GM19463 (cell line): ENCODE results near the gene LRP1.

ENCODE experiments used
- ATAC-seq: cut with Tn5 transposase; IDR thresholded peaks from one replicate; pipeline ENCODE4 v1.9.1; 2021; ENCODE audit warnings: mild to moderate bottlenecking, moderate library complexity; ENCODE audit not compliant: unreplicated experiment

Gene LRP1

DNA sequence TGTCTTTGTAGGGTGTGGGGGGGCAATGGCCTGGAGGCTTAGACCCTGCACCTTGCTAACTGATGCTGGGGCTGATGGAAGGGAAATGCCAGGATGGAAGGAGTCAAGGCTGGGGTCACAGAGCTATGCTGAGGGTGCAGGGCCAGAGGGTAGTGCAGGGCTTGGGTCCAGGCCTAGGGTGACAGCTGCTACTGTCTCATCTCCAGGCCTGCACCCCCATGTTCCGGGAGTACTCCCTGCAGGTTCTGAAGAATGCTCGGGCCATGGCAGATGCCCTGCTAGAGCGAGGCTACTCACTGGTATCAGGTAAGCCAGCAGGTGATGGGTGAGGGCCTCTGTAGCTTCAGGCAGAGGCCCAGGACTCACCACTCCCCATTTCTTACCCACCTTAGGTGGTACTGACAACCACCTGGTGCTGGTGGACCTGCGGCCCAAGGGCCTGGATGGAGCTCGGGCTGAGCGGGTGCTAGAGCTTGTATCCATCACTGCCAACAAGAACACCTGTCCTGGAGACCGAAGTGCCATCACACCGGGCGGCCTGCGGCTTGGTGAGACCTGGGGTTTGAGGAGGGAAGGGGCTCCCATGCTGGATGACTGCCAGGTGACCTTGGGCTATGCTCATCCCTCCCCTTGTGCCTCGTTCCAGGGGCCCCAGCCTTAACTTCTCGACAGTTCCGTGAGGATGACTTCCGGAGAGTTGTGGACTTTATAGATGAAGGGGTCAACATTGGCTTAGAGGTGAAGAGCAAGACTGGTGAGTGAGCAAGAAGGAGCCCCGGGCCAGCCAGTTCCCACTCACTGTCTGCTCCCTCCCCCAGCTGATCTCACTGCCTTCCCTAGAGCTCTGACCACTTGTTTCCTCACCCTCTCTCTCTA lies 105.3 kb downstream of the LRP1 start:
- no peak for ATAC-seq

- ATAC-seq: no peak
Observed at GRCh38 chr12:57234233-57234570, 105.9 kb downstream of the LRP1 start.

DNA sequence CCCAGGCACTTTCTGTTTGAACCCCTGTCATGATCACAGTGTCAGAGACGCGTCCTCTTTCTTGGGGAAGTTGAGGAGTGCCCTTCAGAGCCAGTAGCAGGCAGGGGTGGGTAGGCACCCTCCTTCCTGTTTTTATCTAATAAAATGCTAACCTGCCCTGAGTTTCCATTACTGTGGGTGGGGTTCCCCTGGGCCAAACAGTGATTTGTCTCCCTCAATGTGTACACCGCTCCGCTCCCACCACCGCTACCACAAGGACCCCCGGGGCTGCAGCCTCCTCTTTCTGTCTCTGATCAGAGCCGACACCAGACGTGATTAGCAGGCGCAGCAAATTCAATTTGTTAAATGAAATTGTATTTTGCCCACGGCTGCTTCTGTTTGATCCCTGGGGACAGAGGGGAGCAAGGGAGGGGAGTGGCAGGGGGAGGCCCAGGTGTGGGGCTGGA lies 106.3 kb downstream of the LRP1 start:
- ATAC-seq: no peak

GRCh38 chr12:57235017-57235727 lies 106.9 kb downstream of the LRP1 start:
- no peak for ATAC-seq

DNA sequence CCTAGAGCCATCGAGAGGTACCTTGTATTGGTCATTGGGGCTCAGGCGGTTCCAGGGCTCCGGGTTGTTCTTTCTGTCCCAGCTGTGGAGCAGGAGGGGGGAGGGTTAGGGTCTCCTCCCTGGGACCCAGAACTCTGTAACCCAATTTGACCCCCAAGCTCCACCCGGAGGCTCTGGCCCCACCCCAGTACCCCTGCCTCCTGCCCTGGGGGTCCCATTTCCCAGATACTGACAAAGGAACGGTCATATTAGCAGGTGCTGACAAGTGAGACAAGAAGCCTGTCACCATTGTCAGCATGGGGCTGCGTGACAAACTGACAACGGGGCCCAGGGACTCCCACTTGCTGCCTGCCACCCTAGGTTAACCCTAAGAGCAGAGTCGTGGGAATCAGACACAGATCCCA lies 107.4 kb downstream of the LRP1 start:
- ATAC-seq: no peak

GRCh38 chr12:57236201-57236924 lies 108.1 kb downstream of the LRP1 start:
- ATAC-seq: no peak

GRCh38 chr12:57236925-57237595 lies 108.8 kb downstream of the LRP1 start:
- no peak for ATAC-seq

- ATAC-seq: no peak
Observed at GRCh38 chr12:57237596-57237931, 109.3 kb downstream of the LRP1 start.

DNA sequence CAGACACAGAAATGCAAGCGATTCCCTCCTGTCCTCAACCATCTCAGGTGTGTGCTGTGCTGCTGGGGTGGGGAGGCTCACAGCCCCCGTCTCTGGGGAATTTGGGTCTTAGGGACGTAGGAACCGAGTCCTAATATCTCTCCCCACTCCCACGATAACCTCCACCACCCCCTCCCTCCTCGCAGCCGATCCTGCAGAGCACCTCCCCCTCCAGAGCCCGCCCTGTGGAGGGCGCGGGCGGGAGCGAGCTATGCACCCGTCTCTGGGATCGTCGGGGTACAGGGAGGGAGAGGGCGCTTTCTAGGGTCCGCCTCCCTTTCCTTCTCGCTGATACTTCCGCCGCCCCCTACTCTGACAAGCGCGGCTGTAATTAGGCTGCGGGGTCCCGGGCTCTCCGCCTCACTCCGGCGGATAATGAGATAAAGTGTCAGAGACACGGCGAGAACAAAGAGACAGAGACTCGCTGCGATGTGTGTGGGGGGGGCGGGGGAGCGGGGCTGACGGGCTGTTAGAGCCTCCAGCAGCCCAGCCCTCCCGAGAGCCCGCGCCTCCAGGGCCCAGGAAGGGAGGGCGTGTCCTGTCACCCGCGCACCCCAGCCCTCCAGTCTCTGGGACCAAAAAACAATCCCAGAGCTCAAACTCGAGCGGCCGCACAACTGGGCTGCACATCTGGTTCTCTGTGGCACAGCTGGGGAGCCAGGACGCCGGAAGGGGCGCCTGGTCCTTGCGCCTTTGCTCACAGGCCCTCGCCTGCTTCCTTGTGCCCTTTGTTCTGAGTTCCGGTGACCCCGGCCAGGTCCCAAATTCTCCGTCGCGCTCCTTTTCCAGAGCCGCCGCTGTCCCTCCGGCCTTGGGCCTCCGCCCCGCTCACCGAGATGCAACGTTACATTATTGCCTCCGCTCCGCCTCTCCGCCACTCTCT lies 109.9 kb downstream of the LRP1 start:
- ATAC-seq: no peak

DNA sequence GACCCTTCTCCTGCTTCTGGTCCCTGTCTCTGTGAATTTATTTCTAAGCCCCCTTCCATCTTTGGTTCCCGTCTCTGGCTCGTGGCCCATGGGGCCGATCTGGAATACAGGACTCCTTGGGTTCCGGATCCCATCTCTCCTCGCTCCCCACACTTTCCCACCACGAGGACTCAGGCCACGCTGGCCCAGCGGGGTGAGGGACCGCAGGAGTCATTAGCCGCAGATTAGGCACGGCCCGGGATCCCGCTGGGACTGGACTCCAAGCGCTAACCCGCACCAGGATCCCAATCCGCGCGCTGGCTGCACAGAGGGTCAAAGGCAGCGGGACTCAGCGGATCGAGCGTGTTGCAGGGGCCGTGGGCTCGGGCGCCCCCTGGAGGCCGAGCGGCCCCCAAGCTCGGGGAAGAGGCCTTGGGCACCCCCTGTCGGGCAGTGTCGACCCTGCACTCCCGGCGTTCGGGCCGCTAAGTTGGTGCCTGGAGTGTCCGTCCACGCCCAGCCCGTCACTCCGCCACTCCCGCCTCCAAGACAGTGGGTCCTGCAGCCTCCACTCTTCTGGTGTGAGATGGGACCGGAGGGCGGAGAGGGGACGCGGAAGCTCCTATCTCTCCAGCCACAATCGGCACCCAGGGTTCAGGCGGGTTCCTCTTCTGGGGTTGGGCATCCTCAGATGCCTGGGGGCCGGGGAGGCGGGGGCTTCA lies 110.7 kb downstream of the LRP1 start:
- ATAC-seq: peak; percentile 54

GRCh38 chr12:57239587-57240065 lies 111.3 kb downstream of the LRP1 start:
- no peak for ATAC-seq

- no peak for ATAC-seq
Observed at GRCh38 chr12:57240066-57240921, 112.0 kb downstream of the LRP1 start.

DNA sequence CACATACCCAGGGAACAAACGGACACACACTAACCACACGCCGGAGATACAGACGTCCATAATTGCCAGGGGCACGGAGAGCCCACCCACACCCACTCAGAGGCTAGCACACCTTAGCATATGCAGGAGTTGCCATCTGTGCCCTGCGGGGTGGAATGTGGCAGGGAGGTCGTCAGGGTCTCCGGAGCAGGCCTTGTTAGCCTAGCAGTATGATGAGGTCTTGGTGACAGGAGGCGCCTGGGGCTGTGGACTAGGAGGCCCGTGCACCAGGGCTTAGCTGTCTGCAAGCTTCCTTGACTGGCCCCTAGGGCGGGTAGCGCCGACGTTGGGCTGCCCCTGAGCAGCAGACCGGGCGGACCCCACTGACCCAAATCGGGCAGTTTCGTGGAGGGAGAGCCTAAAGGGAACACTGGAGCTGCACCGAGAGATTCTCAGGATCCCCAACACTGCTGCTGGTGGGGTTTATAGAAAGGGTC lies 112.7 kb downstream of the LRP1 start:
- no peak for ATAC-seq

DNA sequence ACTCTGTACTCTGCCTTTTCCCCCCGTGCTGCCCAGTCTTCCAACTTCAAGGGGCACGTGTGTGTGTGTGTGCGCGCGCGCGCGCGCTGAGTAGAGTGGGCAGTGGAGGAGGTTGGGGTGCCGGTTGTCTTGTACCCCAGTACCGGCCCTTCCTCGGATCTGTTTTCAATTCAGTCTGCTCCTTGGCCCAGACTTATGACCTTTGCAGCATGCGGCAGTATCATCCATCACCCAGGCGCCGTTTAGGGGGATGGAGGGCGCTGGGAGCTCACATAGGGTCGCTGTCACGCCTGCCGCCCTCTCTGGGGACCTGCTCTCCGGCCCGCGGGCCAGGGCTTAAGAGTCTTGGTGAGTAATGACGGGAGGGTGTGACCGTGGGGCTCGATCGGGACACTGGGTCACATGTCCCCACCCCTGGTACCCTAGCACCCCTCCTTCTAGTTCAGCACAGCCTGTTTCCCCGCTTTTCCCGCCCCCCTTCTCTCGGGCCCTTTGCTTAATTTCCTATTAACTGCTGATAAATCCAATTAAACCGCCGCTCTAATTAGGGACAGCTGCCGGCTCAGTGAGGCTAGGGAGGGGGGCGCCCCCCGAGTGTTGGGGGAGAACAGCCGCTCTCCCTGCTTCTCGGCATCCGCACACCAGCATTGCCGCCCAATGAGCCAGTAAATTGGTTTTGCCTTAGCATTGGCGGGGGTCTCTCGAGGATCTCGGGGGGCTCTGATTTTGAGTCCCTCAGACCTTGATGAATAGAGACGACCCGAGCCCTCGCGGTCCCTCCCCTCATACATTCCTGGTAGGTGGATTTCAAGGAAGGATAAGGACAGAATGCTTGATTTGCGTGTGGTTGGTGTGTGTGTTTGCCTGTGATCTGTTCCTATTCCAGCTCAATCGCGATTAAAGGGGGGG lies 113.4 kb downstream of the LRP1 start:
- ATAC-seq: no peak

- no peak for ATAC-seq
Observed at GRCh38 chr12:57242329-57242690, 114.0 kb downstream of the LRP1 start.

DNA sequence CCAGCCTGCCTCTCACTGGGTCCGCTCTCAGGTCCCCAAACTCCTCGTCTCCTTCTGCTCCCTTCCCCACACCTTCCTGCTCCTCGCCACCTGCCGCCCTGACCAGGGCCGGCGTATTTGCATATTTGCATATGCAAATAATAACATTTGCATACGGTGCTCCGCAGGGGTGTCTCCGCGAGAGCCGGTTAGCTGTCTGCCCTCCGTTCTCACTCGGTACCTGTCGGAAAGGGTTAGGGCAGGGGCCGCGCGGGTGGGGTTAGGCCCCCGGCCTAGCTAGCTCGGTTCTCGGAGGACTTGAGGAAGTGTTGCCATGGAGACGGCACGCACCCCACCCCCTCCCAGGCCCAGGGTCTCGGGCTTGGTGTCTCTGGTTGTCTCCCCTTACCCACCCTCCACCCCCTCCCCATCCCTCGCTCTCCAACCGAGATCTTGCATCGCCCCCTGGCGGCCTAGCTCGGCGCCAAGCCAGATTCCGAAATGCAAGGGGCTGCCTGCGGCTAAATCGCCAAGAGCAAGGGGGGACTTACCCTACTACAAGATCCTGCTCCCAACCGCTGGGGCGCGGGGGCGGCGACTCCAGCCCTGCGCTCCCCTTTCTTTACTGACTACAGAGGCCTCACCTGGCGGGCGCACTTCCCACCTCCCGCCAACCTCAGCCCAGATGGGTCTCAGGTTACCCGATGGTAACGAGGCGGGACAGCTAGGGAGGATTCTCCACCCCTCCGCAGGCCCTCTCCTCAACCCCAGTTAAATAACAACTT lies 114.6 kb downstream of the LRP1 start:
- peak; percentile 29 for ATAC-seq
